GM19467 (cell line): ENCODE measurements around the gene PYDC2.
"Not testable (repeated sequence)": the region's sequence is repeated elsewhere in the genome, so short reads cannot be mapped to it uniquely, and the experiment has no call there.

Experiments
- ATAC-seq: cut with Tn5 transposase; IDR thresholded peaks from one replicate; pipeline ENCODE4 v1.9.1; 2021; ENCODE audit warnings: mild to moderate bottlenecking, moderate library complexity; ENCODE audit not compliant: unreplicated experiment

The PYDC2 gene

GRCh38 chr3:191460360-191460759 lies 603 bp upstream of the PYDC2 start:
- ATAC-seq: no peak

- no peak for ATAC-seq
Observed at GRCh38 chr3:191470080-191470479, 9.1 kb downstream of the PYDC2 start.

GRCh38 chr3:191470545-191470944 lies 9.6 kb downstream of the PYDC2 start:
- no peak for ATAC-seq

GRCh38 chr3:191473661-191474198 lies 12.8 kb downstream of the PYDC2 start:
- no peak for ATAC-seq

- ATAC-seq: no peak
Observed at GRCh38 chr3:191476066-191476772, 15.3 kb downstream of the PYDC2 start.

- not testable (repeated sequence) for ATAC-seq
Observed at GRCh38 chr3:191483994-191484393, 23.0 kb downstream of the PYDC2 start.

GRCh38 chr3:191484461-191484860 lies 23.5 kb downstream of the PYDC2 start:
- no peak for ATAC-seq

- no peak for ATAC-seq
Observed at GRCh38 chr3:191492601-191493000, 31.6 kb downstream of the PYDC2 start.

GRCh38 chr3:191493336-191493735 lies 32.4 kb downstream of the PYDC2 start:
- ATAC-seq: no peak

- no peak for ATAC-seq
Observed at GRCh38 chr3:191499307-191500080, 38.5 kb downstream of the PYDC2 start.

- ATAC-seq: no peak
Observed at GRCh38 chr3:191500892-191501291, 39.9 kb downstream of the PYDC2 start.

- no peak for ATAC-seq
Observed at GRCh38 chr3:191502583-191502982, 41.6 kb downstream of the PYDC2 start.

GRCh38 chr3:191509078-191509477 lies 48.1 kb downstream of the PYDC2 start:
- no peak for ATAC-seq
